ENCODE data around the gene RALGPS2.

RALGPS2 gene

GRCh38 chr1:178869119-178869697 lies 144.2 kb downstream of the RALGPS2 start:
- DNase-seq = no peak

GRCh38 chr1:178870221-178870620 lies 145.2 kb downstream of the RALGPS2 start:
- no peak for DNase-seq

- no peak for DNase-seq
Observed at GRCh38 chr1:178870944-178871343, 145.9 kb downstream of the RALGPS2 start, which contains the start of gene ANGPTL1. TSS of gene ANGPTL1 (minus strand) at chr1:178871077. CDS start at chr1:178865776, 5,301 bp downstream.

GRCh38 chr1:178871551-178872320 lies 146.7 kb downstream of the RALGPS2 start:
- DNase-seq = no peak

DNA sequence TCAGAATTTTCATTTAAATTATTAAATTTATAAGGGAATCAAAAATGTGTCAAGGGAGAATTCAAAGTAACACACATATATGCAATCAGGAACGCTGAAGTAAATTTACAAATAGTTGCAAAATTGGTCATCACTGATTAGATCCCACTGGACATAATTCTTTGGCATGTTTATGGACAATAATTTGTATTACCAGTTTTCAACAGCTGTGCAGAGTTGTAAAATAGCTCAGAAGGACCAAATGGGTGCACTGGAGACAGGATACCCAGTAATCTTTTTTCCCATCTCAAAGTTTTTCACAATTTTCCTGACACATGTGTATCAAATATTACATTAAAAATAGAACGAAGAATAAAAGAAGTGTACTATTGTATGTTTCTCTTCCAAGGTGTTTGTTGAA lies 149.9 kb downstream of the RALGPS2 start:
- DNase-seq = no peak

- DNase-seq = no peak
Observed at GRCh38 chr1:178875936-178876335, 150.9 kb downstream of the RALGPS2 start.

DNA sequence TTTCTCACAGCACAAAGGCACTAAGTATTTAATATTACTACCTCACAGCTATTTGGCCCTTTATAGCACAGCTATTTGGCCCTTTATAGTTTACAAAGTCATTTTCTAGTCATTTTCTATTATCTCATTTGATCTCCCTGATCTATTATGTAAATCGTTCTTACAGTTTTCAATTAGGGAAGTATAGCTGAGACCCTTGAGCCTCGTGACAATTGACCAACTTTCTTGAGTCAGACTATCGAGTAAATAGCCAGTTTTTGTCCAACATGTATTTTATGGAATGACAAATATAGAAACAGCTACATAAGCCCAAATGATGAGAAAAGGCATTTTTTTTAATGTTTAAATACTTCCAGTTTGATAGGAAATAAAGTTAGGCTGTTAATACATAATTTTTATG lies 152.9 kb downstream of the RALGPS2 start:
- peak in 1 of 2 experiments; percentile 8 for DNase-seq

DNA sequence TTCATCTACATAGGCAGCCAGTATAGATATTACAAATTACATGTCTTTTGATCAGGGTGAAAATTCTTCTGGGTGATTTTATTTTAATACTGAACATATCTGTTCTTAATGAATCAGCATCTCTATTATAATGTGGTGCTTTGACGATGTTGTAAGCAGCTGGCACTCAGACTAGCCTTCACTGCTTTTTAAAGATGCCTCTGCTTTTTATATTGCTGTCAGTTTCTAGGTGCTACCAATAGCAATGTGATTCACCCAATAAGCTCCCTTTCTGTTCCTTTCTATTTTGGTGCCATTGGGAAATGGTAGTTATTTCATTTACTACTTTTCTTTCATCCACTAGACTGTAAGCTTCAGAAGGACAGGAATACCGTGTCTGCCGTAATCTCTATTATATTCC lies 156.9 kb downstream of the RALGPS2 start:
- DNase-seq = no peak

- no peak for DNase-seq
Observed at GRCh38 chr1:178885869-178886268, 160.8 kb downstream of the RALGPS2 start.

- no peak for DNase-seq
Observed at GRCh38 chr1:178886551-178886950, 161.5 kb downstream of the RALGPS2 start.

DNA sequence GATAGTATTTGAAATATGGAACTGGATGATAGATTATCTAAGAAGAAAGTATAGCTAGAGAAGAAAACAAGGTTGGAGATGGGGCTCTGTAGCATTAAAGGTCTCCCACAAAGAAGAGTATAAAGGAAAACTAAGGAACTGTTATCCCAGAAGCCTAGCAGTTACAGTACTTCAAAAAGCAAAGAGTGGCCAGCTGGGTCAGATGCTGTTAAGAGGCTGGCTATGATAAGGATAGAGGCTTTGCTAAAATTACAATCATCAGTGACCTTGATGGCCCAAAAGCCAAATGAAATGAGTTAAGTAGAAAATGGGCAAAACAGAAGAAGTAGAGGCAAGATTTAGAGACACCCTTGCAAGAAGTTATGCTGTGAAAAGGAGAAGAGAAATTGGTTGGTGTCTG lies 170.9 kb downstream of the RALGPS2 start:
- no peak for DNase-seq

GRCh38 chr1:178898401-178898800 lies 173.4 kb downstream of the RALGPS2 start:
- DNase-seq = no peak

DNA sequence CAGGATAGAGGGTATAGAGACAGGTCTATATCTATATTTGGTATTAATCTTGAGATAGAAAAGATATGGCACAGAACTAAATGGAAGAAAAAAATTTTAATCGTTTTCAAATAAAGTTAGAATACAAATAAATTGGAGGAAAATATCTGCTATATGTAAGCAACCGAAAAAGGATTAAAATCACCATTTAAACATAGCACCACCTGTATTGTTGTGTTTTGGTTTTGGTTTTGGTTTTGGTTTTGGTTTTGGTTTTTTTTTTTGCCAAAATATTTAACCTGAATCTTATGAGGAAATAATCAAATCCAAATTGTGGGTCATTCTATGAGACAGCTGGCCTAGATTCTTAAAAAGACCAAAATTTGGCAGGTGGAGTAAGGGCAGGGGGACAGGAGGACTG lies 174.4 kb downstream of the RALGPS2 start:
- no peak for DNase-seq

DNA sequence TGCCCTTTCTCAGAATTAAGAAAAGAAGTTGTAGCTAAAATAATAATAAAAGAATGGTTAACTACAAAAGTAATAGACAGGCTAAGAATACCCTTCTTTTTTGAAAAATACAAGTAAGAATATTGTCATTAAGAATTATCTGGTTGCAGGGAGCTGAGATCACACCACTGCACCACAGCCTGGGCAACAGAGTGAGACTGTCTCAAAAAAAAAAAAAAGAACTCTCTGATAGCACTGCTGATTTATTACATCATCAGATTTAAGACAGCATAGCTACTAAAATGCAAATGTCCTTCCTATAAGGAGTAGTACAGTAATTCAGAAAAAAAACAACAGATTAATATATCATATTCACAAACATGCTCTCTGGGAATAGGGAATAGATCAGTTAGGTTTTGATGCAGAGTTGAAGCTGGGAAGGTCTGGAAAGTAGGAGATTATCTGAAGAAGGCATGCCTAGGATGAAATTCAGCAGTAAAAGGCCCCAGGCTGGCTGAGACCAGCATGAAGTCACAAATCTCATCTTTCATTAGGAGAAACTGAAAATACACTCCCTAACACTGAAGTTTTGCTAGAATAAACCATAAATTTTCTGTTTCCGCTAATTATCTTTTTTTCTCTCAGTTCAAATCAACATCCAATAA lies 176.6 kb downstream of the RALGPS2 start:
- no peak for DNase-seq

DNA sequence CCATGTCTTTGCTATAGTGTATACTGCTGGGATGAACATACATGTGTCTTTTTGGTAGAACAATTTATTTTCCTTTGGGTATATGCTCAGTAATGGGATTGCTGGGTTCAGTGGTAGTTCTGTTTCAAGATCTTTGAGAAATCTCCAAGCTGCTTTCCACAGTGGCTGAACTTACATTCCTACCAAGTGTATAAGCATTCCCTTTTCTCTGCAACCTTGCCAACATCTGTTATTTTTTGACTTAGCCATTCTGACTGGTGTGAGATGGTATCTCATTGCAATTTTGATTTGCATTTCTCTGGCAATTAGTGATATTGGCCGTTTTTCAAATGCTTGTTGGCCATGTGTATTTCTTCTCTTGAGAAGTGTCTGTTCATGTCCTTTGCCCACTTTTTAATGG lies 183.3 kb downstream of the RALGPS2 start:
- no peak for DNase-seq

- DNase-seq = no peak
Observed at GRCh38 chr1:178910023-178910422, 185.0 kb downstream of the RALGPS2 start.

DNA sequence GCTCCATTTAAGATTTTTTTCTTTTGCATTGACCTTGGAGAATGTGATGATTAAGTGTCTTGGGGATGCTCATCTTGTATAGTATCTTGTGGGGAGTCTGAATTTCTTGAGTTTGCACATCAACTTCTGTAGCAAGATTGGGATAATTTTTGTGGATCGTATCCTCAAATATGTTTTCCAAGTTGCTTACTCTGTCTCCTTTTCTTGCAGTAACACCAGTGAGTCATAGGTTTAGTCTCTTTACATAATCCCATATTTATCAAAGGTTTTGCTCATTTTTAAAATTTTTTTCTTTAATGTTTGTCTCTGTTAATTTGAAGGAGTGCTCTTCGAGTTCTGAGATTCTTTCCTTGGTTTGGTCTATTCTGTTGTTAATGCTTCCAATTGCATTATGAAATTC lies 187.6 kb downstream of the RALGPS2 start:
- no peak for DNase-seq

DNA sequence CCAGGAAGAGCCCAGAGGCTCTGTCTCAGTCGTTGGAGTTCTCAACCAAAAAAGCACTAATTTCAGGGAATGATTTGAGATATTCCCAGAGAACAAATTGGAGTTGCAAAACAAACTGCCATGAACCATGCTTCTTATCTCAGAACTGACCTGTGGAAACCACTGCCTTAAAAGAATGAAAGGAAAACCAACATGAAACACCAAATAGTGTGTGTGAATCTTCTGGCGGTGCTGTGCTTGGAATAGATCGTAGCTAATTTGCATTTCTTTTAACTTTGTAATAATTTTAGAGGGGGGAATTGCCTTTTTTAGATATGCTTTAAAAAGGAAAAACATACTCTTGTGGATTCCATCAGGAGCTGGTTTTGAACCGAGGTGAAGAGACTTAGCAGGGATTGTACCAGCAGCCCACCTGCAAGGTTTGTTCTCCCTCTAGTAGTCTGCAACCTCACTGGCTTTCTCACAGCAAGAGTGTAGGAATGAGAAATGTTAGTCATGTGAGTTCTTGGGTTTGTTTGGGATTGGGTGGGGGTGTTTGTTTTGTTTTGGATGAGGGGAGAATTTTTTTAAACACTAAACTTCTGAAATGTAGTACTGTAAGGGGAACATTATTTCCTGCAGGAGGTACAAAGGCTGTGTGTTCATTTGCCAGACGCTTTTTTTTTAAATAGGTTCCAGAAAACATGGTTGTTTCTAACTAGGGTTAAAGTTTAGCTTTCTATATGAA lies 191.6 kb downstream of the RALGPS2 start:
- no peak for DNase-seq

DNA sequence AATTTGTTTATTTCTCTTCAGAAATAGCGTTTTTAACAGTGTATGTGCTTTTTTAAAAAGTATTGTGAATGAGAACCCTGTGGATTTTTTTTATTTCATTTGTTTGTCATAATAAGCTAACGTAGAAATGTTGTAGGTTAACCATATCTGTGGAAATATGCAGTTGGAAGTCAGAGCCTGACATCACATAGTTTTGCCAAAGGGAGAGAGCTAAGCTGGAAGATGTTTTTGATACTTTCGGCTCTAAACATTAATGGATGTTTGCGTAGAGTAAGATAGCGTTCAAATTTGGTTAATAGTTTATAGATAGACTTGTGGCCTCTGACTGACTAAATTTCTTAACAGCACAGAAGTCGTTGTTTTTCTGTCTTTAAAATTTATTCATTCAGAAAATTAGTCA lies 193.3 kb downstream of the RALGPS2 start:
- DNase-seq = no peak

GRCh38 chr1:178918955-178919354 lies 193.9 kb downstream of the RALGPS2 start:
- DNase-seq = no peak

GRCh38 chr1:178919581-178919980 lies 194.5 kb downstream of the RALGPS2 start:
- DNase-seq = no peak

DNA sequence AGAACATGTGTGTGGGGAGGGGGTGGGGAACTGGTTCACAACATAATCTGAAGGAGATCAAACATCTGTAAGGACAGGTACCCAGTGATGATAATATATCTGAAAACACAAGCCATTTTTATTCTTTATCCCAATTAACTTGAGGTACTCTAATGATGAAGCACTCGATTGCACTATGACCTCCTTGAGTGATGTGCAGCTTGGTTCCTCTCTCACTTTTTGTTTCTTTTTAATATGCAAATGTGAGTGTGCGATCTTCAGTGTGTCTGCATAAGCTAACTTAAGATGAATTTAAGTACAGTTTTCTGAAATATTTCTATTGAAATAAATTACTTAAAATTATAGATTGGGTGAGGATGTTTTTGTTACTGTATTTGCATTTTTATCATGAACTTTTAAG lies 196.5 kb downstream of the RALGPS2 start:
- DNase-seq = no peak

- DNase-seq = no peak
Observed at GRCh38 chr1:178923512-178923911, 198.5 kb downstream of the RALGPS2 start.

DNA sequence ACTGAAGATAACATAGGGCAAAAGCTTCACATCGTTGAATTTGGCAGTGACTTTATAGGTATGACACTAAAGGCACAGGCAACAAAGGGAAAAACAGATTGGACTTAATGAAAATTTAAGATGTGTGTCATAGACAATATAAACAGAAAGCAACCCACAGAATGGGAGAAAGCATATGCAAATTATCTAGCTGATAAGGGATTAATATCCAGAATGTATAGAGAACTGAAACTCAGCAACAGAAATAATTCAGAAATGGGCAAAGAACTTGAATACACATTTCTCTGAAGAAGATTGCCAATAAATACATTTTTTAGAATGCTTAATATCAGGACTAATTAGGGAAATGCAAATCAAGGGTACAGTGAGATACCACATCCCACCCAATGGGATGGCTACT lies 201.0 kb downstream of the RALGPS2 start:
- DNase-seq = no peak

All from NCI-H1930 (cell line).